Mesothelial cell of epicardium (in vitro differentiated cells): ENCODE data around the gene ADGRG6. TPM values are rescaled to one million over a fixed set of nuclear protein-coding genes. Genes with fewer than 3 reads are reported as not detected.

Source experiments
- DNase-seq, 2 experiments: peaks; one replicate each; pipeline ENCODE4 v3.0.0; 2021; ENCODE audit warnings: low spot score in 2 of 2; ENCODE audit not compliant: unreplicated experiment in 2 of 2
- H3K27ac Mint-ChIP-seq: 2 replicates; pipeline ENCODE4 v1.8.0; 2021; ENCODE audit warnings: mixed read lengths
- H3K27me3 Mint-ChIP-seq: 2 replicates; pipeline ENCODE4 v1.8.0; 2021; ENCODE audit warnings: low read depth, mixed read lengths
- H3K36me3 Mint-ChIP-seq: 2 replicates; pipeline ENCODE4 v1.8.0; 2021; ENCODE audit warnings: mixed read lengths
- H3K4me1 Mint-ChIP-seq: 2 replicates; pipeline ENCODE4 v1.8.0; 2021; ENCODE audit warnings: mixed read lengths
- H3K4me3 Mint-ChIP-seq: 2 replicates; pipeline ENCODE4 v1.8.0; 2021; ENCODE audit warnings: mild to moderate bottlenecking, moderate library complexity, mixed read lengths
- H3K9me3 Mint-ChIP-seq: 2 replicates; pipeline ENCODE4 v1.8.0; 2021; ENCODE audit warnings: mixed read lengths
- total RNA-seq: library from RNA; stranded (reverse); gene quantifications from 3 replicates; pipeline ENCODE4 v1.2.1, GENCODE V29; 2021
- TF ChIP-seq, protein P1 (sequence below): fragments of 200-600 bp; sonication (generic); IDR thresholded peaks from one replicate; pipeline ENCODE4 v1.5.0; 2021; ENCODE audit warnings: antibody characterized with exemption; ENCODE audit not compliant: unreplicated experiment

The ADGRG6 gene
- total RNA-seq, 1 donor from 2014 or later, result 36.6 TPM

DNA sequence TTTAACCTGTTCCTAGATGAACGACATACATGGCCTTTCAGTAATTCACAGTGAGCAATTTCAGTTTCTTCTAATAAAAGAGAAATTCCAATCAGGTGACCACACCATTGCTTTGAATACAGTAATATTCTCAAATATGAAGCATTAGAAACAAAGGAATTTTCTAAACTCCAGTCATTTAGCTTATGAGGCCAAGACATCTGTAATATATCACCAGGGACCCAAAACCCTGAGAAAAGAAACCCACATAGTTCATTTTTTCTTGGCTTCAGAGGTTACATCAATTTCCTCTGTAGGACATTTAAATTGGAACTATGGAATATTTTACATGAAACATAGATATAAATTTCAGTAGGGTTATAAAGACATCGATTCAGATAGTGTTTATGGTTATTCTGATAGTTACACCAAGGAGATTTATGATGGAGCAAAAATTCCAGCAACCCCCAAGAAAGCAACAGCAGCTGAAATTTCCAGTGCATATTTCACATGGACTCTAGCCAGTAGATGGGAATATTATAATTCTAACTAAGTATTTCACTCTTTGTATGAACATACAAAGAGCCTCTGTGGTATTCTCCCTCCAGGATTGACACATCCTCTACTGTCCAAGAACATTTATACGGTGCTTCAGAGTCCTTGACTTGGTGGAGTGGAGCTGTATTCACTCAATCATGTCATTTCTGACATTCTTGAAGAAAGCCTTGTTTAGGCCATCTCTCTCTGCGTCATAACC, 82.9 kb downstream of the ADGRG6 start:
- H3K4me3 Mint-ChIP-seq, result no peak overlapping the region
- TF ChIP-seq, protein P1, sequence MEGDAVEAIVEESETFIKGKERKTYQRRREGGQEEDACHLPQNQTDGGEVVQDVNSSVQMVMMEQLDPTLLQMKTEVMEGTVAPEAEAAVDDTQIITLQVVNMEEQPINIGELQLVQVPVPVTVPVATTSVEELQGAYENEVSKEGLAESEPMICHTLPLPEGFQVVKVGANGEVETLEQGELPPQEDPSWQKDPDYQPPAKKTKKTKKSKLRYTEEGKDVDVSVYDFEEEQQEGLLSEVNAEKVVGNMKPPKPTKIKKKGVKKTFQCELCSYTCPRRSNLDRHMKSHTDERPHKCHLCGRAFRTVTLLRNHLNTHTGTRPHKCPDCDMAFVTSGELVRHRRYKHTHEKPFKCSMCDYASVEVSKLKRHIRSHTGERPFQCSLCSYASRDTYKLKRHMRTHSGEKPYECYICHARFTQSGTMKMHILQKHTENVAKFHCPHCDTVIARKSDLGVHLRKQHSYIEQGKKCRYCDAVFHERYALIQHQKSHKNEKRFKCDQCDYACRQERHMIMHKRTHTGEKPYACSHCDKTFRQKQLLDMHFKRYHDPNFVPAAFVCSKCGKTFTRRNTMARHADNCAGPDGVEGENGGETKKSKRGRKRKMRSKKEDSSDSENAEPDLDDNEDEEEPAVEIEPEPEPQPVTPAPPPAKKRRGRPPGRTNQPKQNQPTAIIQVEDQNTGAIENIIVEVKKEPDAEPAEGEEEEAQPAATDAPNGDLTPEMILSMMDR, result no peak
- H3K27ac Mint-ChIP-seq, result peak overlapping the region; percentile 63
- no peak for DNase-seq
- peaks cover 32% of the 10 kb centered on the region for H3K4me1 Mint-ChIP-seq
- H3K27me3 Mint-ChIP-seq, result no peaks in the 10 kb centered on the region
- no peaks in the 10 kb centered on the region for H3K9me3 Mint-ChIP-seq
- H3K36me3 Mint-ChIP-seq, result no peaks in the 10 kb centered on the region

DNA sequence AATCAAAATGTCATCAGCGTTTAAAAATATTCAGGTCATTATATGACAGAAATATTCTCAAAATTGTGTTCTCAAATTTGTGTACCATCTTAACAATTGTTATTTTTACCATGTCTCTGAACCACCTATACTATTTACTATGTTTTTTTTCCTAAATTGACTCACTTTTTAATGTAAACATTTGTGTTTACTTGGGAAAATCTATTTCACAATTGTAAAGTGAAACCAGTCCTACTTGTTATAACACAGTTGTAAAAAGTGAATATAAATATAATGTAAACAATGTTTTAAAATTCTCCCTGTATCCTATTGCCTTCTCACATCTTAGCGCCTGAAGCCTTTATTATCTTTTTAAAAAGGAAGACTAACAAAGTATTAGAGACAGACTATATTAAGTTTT, 83.5 kb downstream of the ADGRG6 start:
- H3K27me3 Mint-ChIP-seq, result no peaks in the 10 kb centered on the region
- TF ChIP-seq, protein P1, result no peak
- no peaks in the 10 kb centered on the region for H3K9me3 Mint-ChIP-seq
- peaks cover 35% of the 10 kb centered on the region for H3K4me1 Mint-ChIP-seq
- no peaks in the 10 kb centered on the region for H3K36me3 Mint-ChIP-seq
- H3K27ac Mint-ChIP-seq, result no peak overlapping the region
- H3K4me3 Mint-ChIP-seq, result no peak overlapping the region
- no peak for DNase-seq

GRCh38 chr6:142386657-142387056, 84.8 kb downstream of the ADGRG6 start:
- no peak overlapping the region for H3K4me3 Mint-ChIP-seq
- no peak for DNase-seq
- TF ChIP-seq, protein P1, result no peak
- peaks cover 35% of the 10 kb centered on the region for H3K4me1 Mint-ChIP-seq
- H3K27ac Mint-ChIP-seq, result no peak overlapping the region
- no peaks in the 10 kb centered on the region for H3K27me3 Mint-ChIP-seq
- no peaks in the 10 kb centered on the region for H3K9me3 Mint-ChIP-seq
- H3K36me3 Mint-ChIP-seq, result no peaks in the 10 kb centered on the region

- Mint-ChIP-seq H3K4me1 (peaks cover 33% of the 10 kb centered on the region), H3K27ac (peak overlapping the region; percentile 59), H3K9me3 (no peaks in the 10 kb centered on the region), H3K27me3 (no peaks in the 10 kb centered on the region), H3K4me3 (no peak overlapping the region), H3K36me3 (no peaks in the 10 kb centered on the region)
- TF ChIP-seq, protein P1, result peak; percentile 68
- DNase-seq, result no peak
Observed at GRCh38 chr6:142387997-142388815, 86.4 kb downstream of the ADGRG6 start.

- H3K4me1 Mint-ChIP-seq, result peaks cover 8% of the 10 kb centered on the region
- DNase-seq, result no peak
- no peaks in the 10 kb centered on the region for H3K36me3 Mint-ChIP-seq
- no peak overlapping the region for H3K4me3 Mint-ChIP-seq
- TF ChIP-seq, protein P1, result no peak
- H3K27me3 Mint-ChIP-seq, result no peaks in the 10 kb centered on the region
- no peak overlapping the region for H3K27ac Mint-ChIP-seq
- no peaks in the 10 kb centered on the region for H3K9me3 Mint-ChIP-seq
Observed at GRCh38 chr6:142395266-142395665, 93.5 kb downstream of the ADGRG6 start.
